HTERT RPE-1 (cell line): ENCODE measurements around the gene HSPBP1.

Experiments
- in situ Hi-C: fragments of 300-500 bp; cut with MboI; formaldehyde crosslinking; loops from 4 replicates; pipeline ENCODE4 v1.14.3; 2020; ENCODE audit warnings: low sequenced_read_pairs

HSPBP1 gene

GRCh38 chr19:55305491-55305890, 25.6 kb upstream of the HSPBP1 start:
- in situ Hi-C loops: no loop called here

GRCh38 chr19:55304980-55305379, 25.1 kb upstream of the HSPBP1 start:
- in situ Hi-C loops: no loop called here

GRCh38 chr19:55304279-55304978, 24.5 kb upstream of the HSPBP1 start:
- in situ Hi-C loops: no loop called here

- in situ Hi-C loops: no loop called here
These were observed 23.6 kb upstream of the HSPBP1 start for GRCh38 chr19:55303477-55303876.

GRCh38 chr19:55302318-55302703, 22.4 kb upstream of the HSPBP1 start:
- in situ Hi-C loops: no loop called here

- in situ Hi-C loops: no loop called here
These were observed 21.8 kb upstream of the HSPBP1 start for GRCh38 chr19:55301459-55302317.

GRCh38 chr19:55300886-55301458, 21.1 kb upstream of the HSPBP1 start:
- in situ Hi-C loops: no loop called here

GRCh38 chr19:55299991-55300390, 20.1 kb upstream of the HSPBP1 start:
- in situ Hi-C loops: no loop called here

- in situ Hi-C loops: no loop called here
These were observed 17.4 kb upstream of the HSPBP1 start for GRCh38 chr19:55297267-55297666.

- in situ Hi-C loops: no loop called here
These were observed 9.3 kb upstream of the HSPBP1 start for GRCh38 chr19:55289117-55289796.

GRCh38 chr19:55287361-55288079, 7.6 kb upstream of the HSPBP1 start:
- in situ Hi-C loops: no loop called here

- in situ Hi-C loops: no loop called here
These were observed 5.5 kb upstream of the HSPBP1 start for GRCh38 chr19:55285229-55285890.

- in situ Hi-C loops: no loop called here
These were observed 4.6 kb upstream of the HSPBP1 start for GRCh38 chr19:55284405-55285058.

- in situ Hi-C loops: no loop called here
These were observed 3.9 kb upstream of the HSPBP1 start, which contains the start of gene BRSK1 for GRCh38 chr19:55283548-55284377. BRSK1 (plus strand) TSS chr19:55283997; CDS start chr19:55284443, 446 bp downstream.

GRCh38 chr19:55279340-55279739, 570 bp downstream of the HSPBP1 start:
- in situ Hi-C loops: no loop called here

- in situ Hi-C loops: no loop called here
These were observed 1.3 kb downstream of the HSPBP1 start for GRCh38 chr19:55278391-55279135.

- in situ Hi-C loops: no loop called here
These were observed 2.4 kb downstream of the HSPBP1 start for GRCh38 chr19:55277494-55277893.
